CD4-positive, CD25-positive, alpha-beta regulatory T cell (primary cell): ENCODE measurements around the gene CDHR4. TPM values are rescaled to one million over a fixed set of nuclear protein-coding genes. Genes with fewer than 3 reads are reported as not detected.

ENCODE experiments used
- ATAC-seq, 2 donors: fragments of 150-1000 bp; cut with Tn5 transposase; one replicate each; pipeline ENCODE4 v1.10.0; 2021; ENCODE audit warnings: low read depth in 2 of 2, moderate number of reproducible peaks in 2 of 2, moderate library complexity in 1 of 2
- DNase-seq, 3 donors: peaks; one replicate each; pipeline versions ENCODE4 v3.0.0 to v3.0.0-alpha.2; 2012 to 2022; ENCODE audit warnings: mixed read lengths in 1 of 3
- H3K27ac ChIP-seq: one replicate; pipeline ENCODE4 v1.7.0; 2013; ENCODE audit warnings: mild to moderate bottlenecking, low read length; ENCODE audit not compliant: insufficient read depth, poor library complexity, severe bottlenecking
- H3K27me3 ChIP-seq: one replicate; pipeline ENCODE4 v1.7.0; 2013; ENCODE audit warnings: low read length; ENCODE audit not compliant: control insufficient read depth, insufficient read depth
- H3K36me3 ChIP-seq: one replicate; pipeline ENCODE4 v1.7.0; 2013; ENCODE audit warnings: mild to moderate bottlenecking, low read length, moderate library complexity; ENCODE audit not compliant: control insufficient read depth, insufficient read depth
- H3K4me1 ChIP-seq: 2 replicates; pipeline ENCODE4 v1.7.0; 2013; ENCODE audit warnings: mild to moderate bottlenecking, low read length; ENCODE audit not compliant: insufficient read depth, control insufficient read depth, poor library complexity, severe bottlenecking
- H3K4me3 ChIP-seq: one replicate; pipeline ENCODE4 v1.7.0; 2013; ENCODE audit warnings: low read depth, mild to moderate bottlenecking, low read length, moderate library complexity
- H3K9me3 ChIP-seq, 2 experiments: 1 replicate in 1 of 2; 2 replicates in 1 of 2; pipeline ENCODE4 v1.7.0; 2013; ENCODE audit warnings: low read length in 2 of 2, mild to moderate bottlenecking in 1 of 2, moderate library complexity in 1 of 2; ENCODE audit not compliant: control insufficient read depth in 2 of 2
- H3K27ac Mint-ChIP-seq, 3 donors: one replicate each; pipeline ENCODE4 v1.8.0; 2020 to 2022; ENCODE audit warnings: mild to moderate bottlenecking in 3 of 3, mixed read lengths in 3 of 3, moderate library complexity in 2 of 3
- H3K27me3 Mint-ChIP-seq: one replicate; pipeline ENCODE4 v1.8.0; 2022; ENCODE audit warnings: mild to moderate bottlenecking, mixed read lengths
- H3K36me3 Mint-ChIP-seq: one replicate; pipeline ENCODE4 v1.8.0; 2020; ENCODE audit warnings: mixed read lengths
- H3K4me1 Mint-ChIP-seq, 4 donors: one replicate each; pipeline ENCODE4 v1.8.0; 2020 to 2022; ENCODE audit warnings: mixed read lengths in 4 of 4, mild to moderate bottlenecking in 1 of 4
- H3K4me3 Mint-ChIP-seq, 4 donors: one replicate each; pipeline ENCODE4 v1.8.0; 2020 to 2022; ENCODE audit warnings: mild to moderate bottlenecking in 4 of 4, mixed read lengths in 4 of 4, moderate library complexity in 3 of 4
- H3K9me3 Mint-ChIP-seq, 7 donors: one replicate each; pipeline ENCODE4 v1.8.0; 2020 to 2022; ENCODE audit warnings: mixed read lengths in 7 of 7, mild to moderate bottlenecking in 3 of 7, moderate library complexity in 2 of 7
- polyA plus RNA-seq, 4 donors: library from polyadenylated mRNA; unstranded; fragments of 300-500 nt; fragmentation: Illumina TruSeq; gene quantifications; one replicate each; pipeline ENCODE4 v1.2.3, GENCODE V29; 2021
- total RNA-seq: library from RNA; stranded (reverse); gene quantifications from one replicate; pipeline ENCODE4 v1.2.3, GENCODE V29; 2022

The CDHR4 gene
- total and polyA plus RNA-seq, 5 donors from 2014 or later = 0.32 TPM; not detected in 4

DNA sequence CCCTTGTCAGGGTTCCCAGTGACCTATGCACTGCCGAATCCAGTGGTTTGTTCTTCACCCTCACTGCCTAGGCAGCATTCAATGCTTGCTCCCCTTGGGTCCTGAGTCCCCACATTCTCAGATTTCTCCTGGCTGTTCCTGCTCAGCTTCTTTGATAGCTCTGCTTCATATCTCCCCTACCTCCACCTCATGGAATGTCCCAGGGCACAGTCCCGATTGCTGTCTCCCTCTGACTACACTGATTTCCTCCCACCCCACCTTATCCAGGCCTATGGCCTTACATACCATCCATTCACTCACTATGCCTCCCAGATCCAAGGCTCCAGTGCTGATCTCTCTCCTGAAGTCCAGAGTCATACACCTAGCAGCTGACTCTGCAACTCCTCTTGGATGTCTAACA is 1.5 kb upstream of the CDHR4 start:
- Histone ChIP-seq H3K4me1 (peaks cover 22% of the 10 kb centered on the region), H3K4me3 (no peak overlapping the region), H3K36me3 (no peaks in the 10 kb centered on the region), H3K9me3 (no peaks in the 10 kb centered on the region), H3K27ac (no peak overlapping the region), H3K27me3 (no peaks in the 10 kb centered on the region)
- no peak for DNase-seq
- Mint-ChIP-seq H3K4me3 (peak overlapping the region in 2 of 4 donors; percentile 74 to 89), H3K9me3 (peaks cover 0 to 1% (median 0%) of the 10 kb centered on the region in 7 donors), H3K27me3 (peaks cover 41% of the 10 kb centered on the region), H3K36me3 (no peaks in the 10 kb centered on the region), H3K27ac (no peak overlapping the region), H3K4me1 (peaks cover 4 to 28% (median 6%) of the 10 kb centered on the region in 4 donors)
- no peak for ATAC-seq

DNA sequence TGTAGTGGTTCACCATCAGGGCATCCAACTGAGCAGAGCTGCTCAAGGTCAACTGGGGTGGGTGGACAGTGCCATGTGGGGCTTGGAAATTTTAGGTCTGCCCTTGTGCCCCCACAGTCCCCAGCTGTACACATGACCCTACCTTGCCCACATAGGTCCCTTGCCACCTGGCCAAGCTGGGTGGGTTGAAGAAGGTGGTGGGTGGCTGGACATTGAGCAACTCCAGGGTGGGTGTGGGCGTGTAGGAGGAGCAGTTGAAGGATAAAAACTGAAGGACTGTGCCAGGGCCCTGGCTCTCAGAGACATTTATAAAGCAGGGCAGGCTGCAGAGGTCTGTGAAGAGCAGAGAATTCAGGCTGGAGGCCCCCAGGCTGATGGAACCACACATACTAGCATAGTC is 568 bp downstream of the CDHR4 start:
- H3K27me3 ChIP-seq = no peaks in the 10 kb centered on the region
- no peaks in the 10 kb centered on the region for H3K9me3 ChIP-seq
- Mint-ChIP-seq H3K4me1 (peaks cover 4 to 11% (median 5%) of the 10 kb centered on the region in 4 donors), H3K27me3 (peaks cover 41% of the 10 kb centered on the region), H3K4me3 (peak overlapping the region in 2 of 4 donors; percentile 10 to 38), H3K9me3 (peaks cover 0 to 1% (median 0%) of the 10 kb centered on the region in 7 donors), H3K27ac (no peak overlapping the region), H3K36me3 (no peaks in the 10 kb centered on the region)
- no peak overlapping the region for H3K27ac ChIP-seq
- no peak overlapping the region for H3K4me3 ChIP-seq
- no peaks in the 10 kb centered on the region for H3K36me3 ChIP-seq
- H3K4me1 ChIP-seq = peaks cover 13% of the 10 kb centered on the region
- ATAC-seq (no peak), DNase-seq (no peak)

DNA sequence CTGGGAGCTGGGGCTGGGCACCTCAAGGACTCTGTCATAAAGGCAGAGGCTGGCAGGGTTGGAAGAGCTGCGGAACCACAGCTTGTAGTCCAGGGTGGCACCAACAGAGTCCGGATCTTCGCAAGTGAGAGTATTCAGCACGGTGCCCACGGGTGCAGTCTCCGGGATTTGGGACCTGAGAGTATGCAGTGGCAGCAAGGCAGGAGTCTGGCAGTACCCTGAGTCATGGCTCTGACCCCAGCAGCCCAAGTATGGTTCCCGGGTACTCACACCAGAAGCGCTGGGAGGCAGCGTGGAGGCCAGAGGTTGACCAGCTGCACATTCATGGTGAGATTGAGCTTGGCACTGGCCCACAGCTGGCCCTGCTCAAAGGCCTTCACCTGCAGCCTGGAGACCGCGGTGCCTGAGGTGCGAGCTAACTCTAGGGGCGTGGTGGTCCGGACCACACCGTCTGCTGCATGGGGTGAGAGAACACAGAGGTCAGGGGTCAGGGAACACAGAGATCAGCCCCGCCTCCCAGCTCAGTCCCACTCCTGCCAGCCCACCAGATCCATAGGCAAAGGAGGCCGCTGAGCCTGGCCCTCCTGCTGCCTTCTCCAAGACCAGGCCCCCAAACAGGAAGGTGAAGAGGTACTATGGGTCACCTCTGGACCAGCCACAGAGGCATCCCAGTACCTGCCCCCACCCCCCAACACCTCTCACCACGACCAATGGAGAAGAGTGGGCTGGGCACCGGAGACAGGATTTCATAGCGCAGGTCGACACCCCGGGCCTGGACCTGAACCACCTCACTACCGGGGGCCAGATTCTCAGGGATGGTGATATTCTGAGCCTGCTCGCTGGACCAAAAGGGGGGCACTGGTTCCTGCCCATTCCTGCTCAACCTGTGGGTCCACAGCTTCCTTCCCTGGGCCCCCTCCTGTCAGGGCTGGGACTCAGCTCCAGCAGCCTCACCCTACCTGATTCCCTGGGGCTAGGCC is 4.5 kb downstream of the CDHR4 start:
- peaks cover 42% of the 10 kb centered on the region for H3K27me3 Mint-ChIP-seq
- ATAC-seq (no peak), DNase-seq (no peak)
- Histone ChIP-seq H3K27ac (no peak overlapping the region), H3K4me3 (no peak overlapping the region), H3K4me1 (no peaks in the 10 kb centered on the region), H3K27me3 (no peaks in the 10 kb centered on the region), H3K36me3 (no peaks in the 10 kb centered on the region), H3K9me3 (no peaks in the 10 kb centered on the region)
- H3K36me3 Mint-ChIP-seq = no peaks in the 10 kb centered on the region
- no peak overlapping the region for H3K4me3 Mint-ChIP-seq
- peaks cover 0 to 1% (median 0%) of the 10 kb centered on the region in 7 donors for H3K9me3 Mint-ChIP-seq
- no peak overlapping the region for H3K27ac Mint-ChIP-seq
- H3K4me1 Mint-ChIP-seq = peaks cover 0 to 14% (median 1%) of the 10 kb centered on the region in 4 donors

DNA sequence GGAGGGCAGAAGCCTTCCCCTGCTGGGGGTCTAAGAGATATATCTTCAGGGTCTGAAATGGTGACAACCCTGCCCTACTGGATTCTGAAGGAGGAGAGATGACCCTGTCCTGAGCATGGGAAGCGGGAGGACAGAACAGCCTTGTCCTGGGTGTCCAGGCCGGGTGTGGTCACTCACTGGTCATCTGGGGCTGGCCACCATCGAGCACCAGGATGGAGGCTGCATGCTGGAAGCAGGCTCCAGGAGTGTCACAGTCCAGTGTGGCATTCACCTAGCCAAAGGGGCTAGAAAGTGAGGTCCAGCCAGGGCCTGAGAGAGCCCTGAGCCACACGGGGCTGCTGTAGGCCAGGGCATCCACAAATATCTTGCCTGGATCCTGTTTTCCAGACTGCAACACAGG is 5.2 kb downstream of the CDHR4 start:
- no peaks in the 10 kb centered on the region for H3K27me3 ChIP-seq
- H3K36me3 Mint-ChIP-seq = no peaks in the 10 kb centered on the region
- H3K9me3 Mint-ChIP-seq = peaks cover 0 to 1% (median 0%) of the 10 kb centered on the region in 7 donors
- peaks cover 44% of the 10 kb centered on the region for H3K27me3 Mint-ChIP-seq
- H3K4me3 Mint-ChIP-seq = no peak overlapping the region
- H3K4me1 ChIP-seq = no peaks in the 10 kb centered on the region
- H3K36me3 ChIP-seq = no peaks in the 10 kb centered on the region
- no peak overlapping the region for H3K27ac Mint-ChIP-seq
- peaks cover 0 to 19% (median 3%) of the 10 kb centered on the region in 4 donors for H3K4me1 Mint-ChIP-seq
- H3K9me3 ChIP-seq = no peaks in the 10 kb centered on the region
- no peak overlapping the region for H3K27ac ChIP-seq
- H3K4me3 ChIP-seq = no peak overlapping the region
- ATAC-seq = no peak
- DNase-seq = no peak

DNA sequence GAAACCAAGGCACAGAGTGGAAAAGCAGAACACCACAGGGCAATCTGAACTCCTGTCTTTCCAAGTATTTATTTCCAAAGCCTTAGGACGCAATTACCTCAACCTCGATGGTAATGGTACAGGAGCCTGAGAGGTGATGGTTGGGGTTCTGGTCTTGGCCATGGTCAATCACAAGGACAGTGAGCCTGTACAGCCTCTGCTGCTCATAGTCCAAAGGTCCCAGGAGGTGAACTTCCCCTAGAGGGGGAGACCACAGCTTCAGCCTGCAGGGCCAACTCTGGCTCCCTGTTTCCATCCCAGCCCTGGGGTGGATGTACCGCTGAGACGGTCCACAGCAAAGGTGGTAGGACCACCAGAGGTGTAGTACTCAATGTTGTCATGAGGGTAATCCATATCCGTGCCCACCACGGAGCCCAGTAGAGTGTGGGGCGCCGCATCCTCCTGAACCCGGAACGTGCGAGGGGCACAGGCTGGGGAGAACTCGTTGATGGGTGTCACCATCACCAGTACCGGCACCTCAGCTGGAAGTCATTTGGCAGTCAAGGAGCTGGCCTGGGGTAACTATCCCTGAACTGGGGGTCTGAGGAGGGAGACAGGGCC is 6.1 kb downstream of the CDHR4 start:
- no peaks in the 10 kb centered on the region for H3K36me3 Mint-ChIP-seq
- Histone ChIP-seq H3K4me3 (no peak overlapping the region), H3K27ac (no peak overlapping the region), H3K27me3 (no peaks in the 10 kb centered on the region), H3K9me3 (no peaks in the 10 kb centered on the region), H3K36me3 (no peaks in the 10 kb centered on the region), H3K4me1 (no peaks in the 10 kb centered on the region)
- H3K9me3 Mint-ChIP-seq = peaks cover 0 to 1% (median 0%) of the 10 kb centered on the region in 7 donors
- peaks cover 0 to 19% (median 3%) of the 10 kb centered on the region in 4 donors for H3K4me1 Mint-ChIP-seq
- ATAC-seq (no peak), DNase-seq (no peak)
- no peak overlapping the region for H3K4me3 Mint-ChIP-seq
- H3K27me3 Mint-ChIP-seq = peaks cover 46% of the 10 kb centered on the region
- H3K27ac Mint-ChIP-seq = no peak overlapping the region

DNA sequence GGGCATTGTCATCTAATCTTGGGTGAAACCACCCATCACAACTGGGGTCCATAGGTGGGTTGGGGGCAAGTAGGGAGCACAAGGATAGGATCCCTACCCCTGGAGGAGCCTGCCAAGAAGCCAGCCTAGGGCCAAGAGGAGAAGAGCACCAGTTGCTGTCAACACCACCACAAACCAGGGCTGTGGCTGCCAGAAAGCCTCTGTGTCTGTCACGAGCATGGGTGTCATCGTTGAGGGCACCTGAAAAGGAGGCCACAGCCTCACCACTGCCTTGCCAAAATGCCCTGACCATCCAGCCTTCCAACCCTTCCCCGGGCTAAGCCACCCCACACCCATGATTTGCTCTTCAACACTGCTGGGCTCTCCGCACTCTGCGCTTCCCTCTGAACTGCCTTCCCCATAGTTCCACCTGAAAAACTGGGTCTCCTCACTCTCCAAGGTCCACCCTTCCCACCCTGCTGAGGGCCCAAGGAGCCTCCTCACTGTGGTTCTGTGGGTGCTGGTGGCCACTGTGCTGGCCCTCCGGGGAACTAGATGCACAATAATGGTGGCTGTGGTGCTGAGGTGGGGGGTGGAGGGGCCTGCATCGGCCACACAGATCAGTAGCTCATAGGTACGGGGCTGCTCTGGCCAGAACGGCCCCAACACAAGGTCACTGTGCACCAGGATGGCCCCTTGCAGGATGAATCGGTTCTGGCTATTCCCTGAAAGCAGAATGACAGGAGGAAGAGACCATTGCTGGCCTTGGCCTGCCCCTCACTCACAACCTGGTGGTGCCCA is 7.1 kb downstream of the CDHR4 start:
- H3K4me1 Mint-ChIP-seq = peaks cover 0 to 19% (median 3%) of the 10 kb centered on the region in 4 donors
- Histone ChIP-seq H3K4me3 (no peak overlapping the region), H3K27ac (no peak overlapping the region), H3K36me3 (no peaks in the 10 kb centered on the region), H3K27me3 (no peaks in the 10 kb centered on the region), H3K4me1 (no peaks in the 10 kb centered on the region), H3K9me3 (no peaks in the 10 kb centered on the region)
- no peaks in the 10 kb centered on the region for H3K36me3 Mint-ChIP-seq
- H3K9me3 Mint-ChIP-seq = peaks cover 0 to 1% (median 0%) of the 10 kb centered on the region in 7 donors
- H3K4me3 Mint-ChIP-seq = no peak overlapping the region
- peaks cover 47% of the 10 kb centered on the region for H3K27me3 Mint-ChIP-seq
- ATAC-seq = no peak
- DNase-seq = no peak
- H3K27ac Mint-ChIP-seq = no peak overlapping the region

DNA sequence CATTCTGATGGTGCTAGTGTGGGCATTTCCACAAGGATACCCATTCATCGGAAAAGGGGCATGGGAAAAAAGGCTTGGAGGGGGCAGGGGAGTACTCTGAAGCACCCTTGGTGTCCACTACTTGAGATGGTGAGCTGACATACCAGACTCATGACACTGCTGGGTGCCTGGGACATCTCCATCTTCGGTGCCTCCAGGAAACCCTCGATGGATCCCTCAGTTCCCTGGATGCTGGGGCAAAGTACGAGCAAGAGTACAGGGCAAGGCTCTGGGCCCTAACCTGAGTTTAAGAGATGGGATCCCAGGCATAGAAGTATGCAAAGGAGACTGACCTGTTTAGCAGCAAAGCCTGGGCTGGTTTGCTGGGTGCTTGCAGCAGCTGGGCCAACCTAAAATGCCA is 8.1 kb downstream of the CDHR4 start:
- no peak overlapping the region for H3K27ac ChIP-seq
- Mint-ChIP-seq H3K27me3 (peaks cover 43% of the 10 kb centered on the region), H3K4me1 (peaks cover 2 to 24% (median 8%) of the 10 kb centered on the region in 4 donors), H3K36me3 (no peaks in the 10 kb centered on the region), H3K27ac (no peak overlapping the region), H3K4me3 (no peak overlapping the region), H3K9me3 (peaks cover 0 to 1% (median 0%) of the 10 kb centered on the region in 7 donors)
- no peaks in the 10 kb centered on the region for H3K36me3 ChIP-seq
- DNase-seq (no peak), ATAC-seq (no peak)
- H3K9me3 ChIP-seq = no peaks in the 10 kb centered on the region
- H3K4me3 ChIP-seq = no peak overlapping the region
- no peaks in the 10 kb centered on the region for H3K27me3 ChIP-seq
- H3K4me1 ChIP-seq = peaks cover 9% of the 10 kb centered on the region
